ENCODE measurements around the gene UBTD1. TPM values are rescaled to one million over a fixed set of nuclear protein-coding genes. Genes with fewer than 3 reads are reported as not detected.

Gene UBTD1
- total RNA-seq, 1 donor from 2014 or later = 1.8 TPM

DNA sequence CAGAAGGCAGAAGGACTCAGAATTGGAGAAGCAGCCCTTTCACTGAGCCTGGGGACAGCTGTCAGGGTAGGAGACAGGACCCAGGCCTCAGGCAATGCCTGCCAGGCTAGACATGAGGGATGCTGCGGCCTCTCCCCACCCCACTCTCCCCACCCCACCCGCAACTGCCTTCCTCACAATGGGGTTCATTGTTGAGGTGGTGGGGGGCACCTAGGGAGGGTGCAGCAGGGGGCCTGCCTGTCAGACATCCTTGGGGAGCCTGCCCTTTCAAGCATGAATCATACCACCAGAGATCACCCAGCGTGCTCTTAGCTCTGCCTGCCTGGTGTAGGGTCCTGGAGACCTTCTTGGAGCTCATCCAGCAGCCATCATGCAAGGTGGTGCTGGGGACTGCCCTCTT, 90.8 kb downstream of the UBTD1 start, which contains the start of gene C10orf62:
C10orf62 (plus strand) TSS at position 243 of the 400 bp plus-strand sequence. CDS start 177 bp downstream, outside the sequence.
- Mint-ChIP-seq H3K9me3 (no peaks in the 10 kb centered on the region), H3K36me3 (ENCODE audit: low read depth) (no peaks in the 10 kb centered on the region), H3K4me1 (peaks cover 2% of the 10 kb centered on the region), H3K27me3 (no peaks in the 10 kb centered on the region), H3K27ac (no peak within 1 kb of the TSS), H3K4me3 (no peak within 1 kb of the TSS)
- no peak for DNase-seq
- intact Hi-C loops (cut with micrococcal nuclease) = no loop called here

GRCh38 chr10:97590082-97590747, 91.5 kb downstream of the UBTD1 start:
- H3K27me3 Mint-ChIP-seq = no peaks in the 10 kb centered on the region
- peak; percentile 71 for DNase-seq
- H3K4me1 Mint-ChIP-seq = peaks cover 2% of the 10 kb centered on the region
- no peak overlapping the region for H3K4me3 Mint-ChIP-seq
- intact Hi-C loops (cut with micrococcal nuclease) = no loop called here
- no peaks in the 10 kb centered on the region for H3K36me3 Mint-ChIP-seq (ENCODE audit: low read depth)
- H3K27ac Mint-ChIP-seq = no peak overlapping the region
- no peaks in the 10 kb centered on the region for H3K9me3 Mint-ChIP-seq

- no peak overlapping the region for H3K4me3 Mint-ChIP-seq
- no peak for DNase-seq
- H3K36me3 Mint-ChIP-seq (ENCODE audit: low read depth) = no peaks in the 10 kb centered on the region
- H3K4me1 Mint-ChIP-seq = peaks cover 2% of the 10 kb centered on the region
- no peak overlapping the region for H3K27ac Mint-ChIP-seq
- H3K9me3 Mint-ChIP-seq = no peaks in the 10 kb centered on the region
- no peaks in the 10 kb centered on the region for H3K27me3 Mint-ChIP-seq
- intact Hi-C loops (cut with micrococcal nuclease) = no loop called here
Measured at GRCh38 chr10:97590748-97591495, 92.2 kb downstream of the UBTD1 start.

DNA sequence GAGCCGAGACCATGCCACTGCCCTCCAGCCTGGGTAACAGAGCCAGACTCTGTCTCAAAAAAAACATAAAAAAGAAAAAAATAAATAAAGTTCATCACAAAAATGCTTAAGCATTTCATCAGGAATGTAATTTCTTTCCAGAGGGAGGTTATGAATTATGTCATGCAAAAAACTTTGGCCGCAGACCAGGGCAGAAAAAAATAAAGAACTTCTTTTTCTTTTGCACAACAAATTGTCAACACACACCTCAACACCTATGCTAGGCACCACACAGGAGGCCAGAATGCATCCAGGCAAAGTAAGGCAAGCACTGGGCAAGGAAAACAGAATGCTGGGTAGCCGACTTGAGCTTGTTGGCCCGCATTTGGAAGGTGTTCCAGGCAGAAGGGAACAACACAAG, 94.7 kb downstream of the UBTD1 start:
- intact Hi-C loops (cut with micrococcal nuclease) = no loop called here
- no peak for DNase-seq

DNA sequence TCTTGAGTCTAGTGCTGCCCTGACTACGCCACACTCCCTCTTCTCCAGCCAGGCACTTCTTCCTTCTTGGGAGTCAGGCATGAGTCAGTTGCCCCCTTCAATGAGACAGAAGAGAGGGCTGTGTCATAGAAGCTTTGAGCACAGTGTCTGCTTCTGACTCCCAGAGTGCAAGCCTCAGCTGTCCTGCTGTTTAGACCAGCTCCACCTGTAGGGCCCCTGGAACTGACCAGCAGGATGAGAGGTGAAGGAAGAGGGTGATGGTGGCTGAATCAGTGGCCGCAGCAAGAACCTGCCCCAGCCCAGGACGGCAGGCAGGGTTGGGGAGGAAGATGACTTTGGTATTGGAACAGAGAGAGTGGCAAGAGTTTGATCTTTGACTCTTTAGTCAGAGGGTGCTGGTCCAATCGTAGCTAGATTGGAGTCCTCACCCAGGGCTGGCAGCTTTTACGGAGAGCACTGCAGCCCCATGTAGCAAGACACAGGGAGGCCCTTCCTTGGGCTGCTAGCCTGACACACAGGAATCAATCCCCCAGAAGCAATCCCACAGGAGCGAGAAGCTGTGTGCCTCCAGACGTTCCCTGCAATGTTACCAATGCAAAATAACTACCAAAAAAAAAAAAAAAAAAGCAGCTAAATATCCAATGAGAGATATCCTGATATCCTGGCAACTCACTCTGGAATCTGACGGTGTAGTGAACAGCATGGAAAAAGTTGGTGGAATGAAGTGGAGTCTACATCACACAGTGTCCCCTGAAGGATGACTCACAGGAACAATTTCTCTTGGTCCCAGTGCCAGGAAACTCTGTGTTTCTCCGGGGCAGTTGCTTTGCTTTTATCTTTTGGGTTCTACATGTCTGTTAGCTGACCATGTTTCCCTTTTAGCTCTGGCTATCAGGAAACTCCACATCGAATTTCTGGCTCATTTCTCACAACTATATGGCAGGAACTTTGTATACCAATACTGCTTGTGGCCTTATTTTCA, 97.7 kb downstream of the UBTD1 start:
- H3K9me3 Mint-ChIP-seq = no peaks in the 10 kb centered on the region
- intact Hi-C loops (cut with micrococcal nuclease) = no loop called here
- H3K27ac Mint-ChIP-seq = no peak overlapping the region
- no peaks in the 10 kb centered on the region for H3K4me1 Mint-ChIP-seq
- H3K27me3 Mint-ChIP-seq = no peaks in the 10 kb centered on the region
- H3K36me3 Mint-ChIP-seq (ENCODE audit: low read depth) = no peaks in the 10 kb centered on the region
- no peak overlapping the region for H3K4me3 Mint-ChIP-seq
- DNase-seq = no peak

More for the DNA sequence above, 94.7 kb downstream of the UBTD1 start:
- peaks cover 2% of the 10 kb centered on the region for H3K4me1 Mint-ChIP-seq
- no peaks in the 10 kb centered on the region for H3K36me3 Mint-ChIP-seq (ENCODE audit: low read depth)
- no peak overlapping the region for H3K27ac Mint-ChIP-seq
- no peaks in the 10 kb centered on the region for H3K9me3 Mint-ChIP-seq
- no peak overlapping the region for H3K4me3 Mint-ChIP-seq
- H3K27me3 Mint-ChIP-seq = no peaks in the 10 kb centered on the region

GRCh38 chr10:97597778-97598177, 99.1 kb downstream of the UBTD1 start:
- H3K27ac Mint-ChIP-seq = no peak overlapping the region
- no peaks in the 10 kb centered on the region for H3K9me3 Mint-ChIP-seq
- intact Hi-C loops (cut with micrococcal nuclease) = no loop called here
- H3K27me3 Mint-ChIP-seq = no peaks in the 10 kb centered on the region
- H3K4me1 Mint-ChIP-seq = no peaks in the 10 kb centered on the region
- H3K36me3 Mint-ChIP-seq (ENCODE audit: low read depth) = no peaks in the 10 kb centered on the region
- H3K4me3 Mint-ChIP-seq = no peak overlapping the region
- no peak for DNase-seq

DNA sequence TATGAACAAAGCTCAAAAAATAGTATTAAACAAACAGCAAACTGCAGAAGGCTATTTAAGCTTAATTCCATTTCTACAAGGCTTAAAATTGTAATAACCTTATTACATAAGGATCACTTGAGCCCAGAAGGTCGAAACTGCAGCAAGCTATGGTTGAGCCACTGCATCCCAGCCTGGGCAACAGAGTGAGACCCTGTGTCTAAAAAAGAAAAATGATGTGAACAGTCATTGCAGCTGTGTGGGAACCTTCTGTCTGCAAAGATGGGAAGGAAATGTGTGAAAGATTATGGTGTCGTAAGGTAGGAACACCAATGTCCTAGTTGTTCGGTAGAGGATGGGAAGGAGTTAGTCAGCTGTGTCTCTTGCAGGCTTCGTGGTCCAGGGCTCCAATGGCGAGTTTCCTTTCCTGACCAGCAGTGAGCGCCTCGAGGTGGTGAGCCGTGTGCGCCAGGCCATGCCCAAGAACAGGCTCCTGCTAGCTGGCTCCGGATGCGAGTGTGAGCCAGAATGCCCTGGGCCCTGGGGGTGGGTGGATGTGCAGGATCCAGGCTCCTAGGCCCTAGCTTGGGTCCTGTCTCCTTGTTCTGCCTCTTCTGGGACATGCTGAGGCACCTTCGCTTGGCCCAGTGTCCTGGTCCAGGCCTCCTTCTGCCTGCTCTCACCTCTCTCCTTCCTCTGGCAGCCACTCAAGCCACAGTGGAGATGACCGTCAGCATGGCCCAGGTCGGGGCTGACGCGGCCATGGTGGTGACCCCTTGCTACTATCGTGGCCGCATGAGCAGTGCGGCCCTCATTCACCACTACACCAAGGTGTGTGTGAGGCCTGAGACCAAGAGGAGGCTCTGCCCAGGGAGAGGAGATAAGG, 99.9 kb downstream of the UBTD1 start:
- intact Hi-C loops (cut with micrococcal nuclease) = no loop called here
- no peaks in the 10 kb centered on the region for H3K27me3 Mint-ChIP-seq
- no peak overlapping the region for H3K27ac Mint-ChIP-seq
- H3K9me3 Mint-ChIP-seq = no peaks in the 10 kb centered on the region
- DNase-seq = no peak
- no peaks in the 10 kb centered on the region for H3K4me1 Mint-ChIP-seq
- no peak overlapping the region for H3K4me3 Mint-ChIP-seq
- no peaks in the 10 kb centered on the region for H3K36me3 Mint-ChIP-seq (ENCODE audit: low read depth)

DNA sequence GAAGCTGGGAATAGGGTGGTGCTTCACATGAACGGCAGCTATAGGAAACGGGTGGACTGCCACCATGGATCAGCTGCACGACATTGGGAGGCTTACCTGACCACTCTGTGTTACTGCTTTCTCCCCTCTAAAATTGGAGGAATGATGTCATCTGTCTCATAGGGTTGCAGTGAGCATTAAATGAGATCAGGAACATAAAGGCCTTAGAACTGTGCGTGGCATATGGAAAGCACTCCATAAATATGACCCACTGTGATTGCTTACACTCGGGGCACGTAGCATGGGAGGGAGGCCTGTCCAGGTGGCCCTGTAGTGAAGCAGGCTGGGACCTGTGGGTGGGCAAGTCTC, 100.5 kb downstream of the UBTD1 start:
- Mint-ChIP-seq H3K27ac (no peak overlapping the region), H3K36me3 (ENCODE audit: low read depth) (no peaks in the 10 kb centered on the region), H3K4me1 (no peaks in the 10 kb centered on the region), H3K4me3 (no peak overlapping the region), H3K9me3 (no peaks in the 10 kb centered on the region), H3K27me3 (no peaks in the 10 kb centered on the region)
- no peak for DNase-seq
- intact Hi-C loops (cut with micrococcal nuclease) = no loop called here

DNA sequence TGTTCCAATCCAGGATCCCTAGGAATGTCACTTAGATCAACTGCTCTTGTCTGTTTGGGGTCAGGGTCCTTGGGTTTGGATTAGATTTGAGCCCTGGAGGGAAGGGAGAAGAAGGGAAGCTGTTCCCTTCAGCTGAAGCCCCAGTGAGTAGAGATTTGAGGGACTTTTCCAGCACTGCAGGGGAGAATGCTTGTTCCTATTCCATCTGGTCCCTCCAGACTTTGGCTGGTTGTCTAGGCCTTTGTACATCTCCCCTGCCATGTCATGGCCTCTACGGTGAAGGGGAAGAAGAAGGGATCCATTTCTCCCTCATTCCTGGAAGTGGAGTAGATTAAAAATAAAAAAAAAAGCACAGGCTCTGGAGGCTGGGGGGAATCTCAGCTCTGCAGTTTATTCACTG, 101.9 kb downstream of the UBTD1 start:
- DNase-seq = no peak
- Mint-ChIP-seq H3K27me3 (peaks cover 2% of the 10 kb centered on the region), H3K36me3 (ENCODE audit: low read depth) (no peaks in the 10 kb centered on the region), H3K27ac (no peak overlapping the region), H3K9me3 (no peaks in the 10 kb centered on the region), H3K4me3 (no peak overlapping the region), H3K4me1 (no peaks in the 10 kb centered on the region)
- intact Hi-C loops (cut with micrococcal nuclease) = no loop called here

GRCh38 chr10:97601268-97602215, 102.8 kb downstream of the UBTD1 start:
- intact Hi-C loops (cut with micrococcal nuclease) = no loop called here
- DNase-seq = no peak
- H3K4me1 Mint-ChIP-seq = no peaks in the 10 kb centered on the region
- no peak overlapping the region for H3K4me3 Mint-ChIP-seq
- no peaks in the 10 kb centered on the region for H3K9me3 Mint-ChIP-seq
- no peak overlapping the region for H3K27ac Mint-ChIP-seq
- H3K36me3 Mint-ChIP-seq (ENCODE audit: low read depth) = no peaks in the 10 kb centered on the region
- peaks cover 3% of the 10 kb centered on the region for H3K27me3 Mint-ChIP-seq

DNA sequence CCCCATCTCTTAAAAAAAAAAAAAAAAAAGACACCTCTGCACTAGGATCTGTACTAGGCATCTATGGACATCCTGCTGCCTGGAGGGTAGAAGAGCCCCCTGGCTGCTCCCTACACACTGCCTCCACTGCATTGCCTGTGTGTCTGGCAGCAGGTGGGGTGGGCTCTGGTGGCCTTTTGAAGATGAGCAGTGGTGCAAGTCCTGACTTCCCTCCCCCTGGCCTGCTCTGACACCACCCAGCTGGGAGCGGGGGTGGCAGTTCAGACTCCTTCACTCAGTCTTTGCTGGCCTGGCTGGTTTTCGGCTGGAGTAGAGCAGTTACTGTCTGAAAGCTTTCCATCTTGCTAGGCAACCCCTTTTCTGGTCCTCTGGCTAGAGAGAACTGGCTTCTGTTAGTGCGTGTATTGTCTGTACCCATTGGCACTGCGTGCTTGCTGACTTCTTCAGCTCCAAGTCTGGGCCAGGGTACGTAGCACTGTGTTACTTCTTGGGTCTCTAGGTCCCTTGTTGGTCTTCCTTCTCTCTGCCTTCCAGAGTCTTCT, 108.4 kb downstream of the UBTD1 start:
- Mint-ChIP-seq H3K27me3 (peaks cover 5% of the 10 kb centered on the region), H3K4me1 (no peaks in the 10 kb centered on the region), H3K36me3 (ENCODE audit: low read depth) (no peaks in the 10 kb centered on the region), H3K4me3 (no peak overlapping the region), H3K27ac (no peak overlapping the region), H3K9me3 (no peaks in the 10 kb centered on the region)
- no peak for DNase-seq
- intact Hi-C loops (cut with micrococcal nuclease) = no loop called here

DNA sequence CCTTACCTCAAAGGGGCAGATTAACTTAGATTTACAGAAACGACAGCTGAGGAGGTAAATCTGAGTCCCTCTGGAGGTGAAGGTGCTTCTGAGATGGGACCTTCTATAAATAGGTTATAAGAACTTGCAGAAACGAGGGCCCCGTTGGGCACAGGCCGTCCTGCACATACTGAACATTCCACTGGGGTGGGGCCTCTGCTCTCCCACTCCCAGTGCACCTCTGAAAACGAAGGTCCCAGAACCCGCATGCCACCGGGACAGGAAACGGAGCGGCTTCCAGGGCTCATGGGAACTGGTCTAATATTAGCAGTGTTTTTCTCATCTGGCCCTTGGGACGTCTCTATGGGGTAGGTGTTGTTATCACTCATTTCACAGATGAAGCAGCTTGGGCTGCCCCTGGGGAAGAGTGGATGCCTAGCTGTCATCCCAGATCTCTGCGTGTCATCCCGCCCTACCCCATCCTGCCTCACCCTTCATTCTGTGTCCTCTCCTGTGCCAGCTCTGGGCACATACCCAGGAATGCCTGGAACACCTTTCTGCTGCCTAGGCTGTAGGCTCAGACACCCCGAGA, 110.4 kb downstream of the UBTD1 start:
- no peak overlapping the region for H3K4me3 Mint-ChIP-seq
- H3K36me3 Mint-ChIP-seq (ENCODE audit: low read depth) = no peaks in the 10 kb centered on the region
- H3K27me3 Mint-ChIP-seq = peaks cover 5% of the 10 kb centered on the region
- DNase-seq = no peak
- intact Hi-C loops (cut with micrococcal nuclease) = no loop called here
- H3K27ac Mint-ChIP-seq = no peak overlapping the region
- no peaks in the 10 kb centered on the region for H3K9me3 Mint-ChIP-seq
- no peaks in the 10 kb centered on the region for H3K4me1 Mint-ChIP-seq

Measured in activated CD4-positive, alpha-beta T cell treated with anti-CD3 and anti-CD28 coated beads, Interleukin-2, amount 10 ng/mL, durations not matched to agents 24 days and 14 days (primary cell).